Measurements from ENCODE around the gene TFE3.

Gene TFE3

DNA sequence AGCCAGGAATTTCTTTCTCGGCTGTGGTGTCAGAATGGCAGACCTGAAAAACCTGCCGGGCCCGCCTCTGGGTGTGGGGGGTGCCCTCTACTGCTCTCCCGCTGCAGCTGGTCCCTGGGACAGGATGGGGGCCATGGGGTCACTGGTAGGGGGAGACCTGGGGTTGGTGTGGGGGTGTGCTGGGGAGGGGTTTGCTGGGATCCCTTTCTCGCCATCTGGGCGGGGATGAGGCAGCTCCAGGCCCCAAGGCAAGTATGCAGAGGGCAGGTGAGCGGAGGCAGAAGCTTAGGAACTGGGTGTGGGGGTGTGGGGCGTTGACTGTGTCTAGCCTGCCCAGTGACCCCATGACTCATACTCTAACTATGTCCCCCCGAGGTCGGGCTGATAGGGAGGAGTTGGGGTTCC lies 16.5 kb upstream of the TFE3 start:
- peaks cover 6% of the 10 kb centered on the region for H3K36me3 ChIP-seq (ENCODE audit: control insufficient read depth, insufficient read depth, low read length)
- H3K4me1 ChIP-seq (ENCODE audit: control insufficient read depth, insufficient read depth, low read length, poor library complexity, severe bottlenecking) = no peaks in the 10 kb centered on the region
- no peak overlapping the region for H3K27ac ChIP-seq (ENCODE audit: low read depth, low read length, severe bottlenecking)
- H3K4me3 ChIP-seq (ENCODE audit: extremely low read depth, insufficient read depth, low read length, poor library complexity, severe bottlenecking) = no peak overlapping the region
- 100% methylated on average over 1 of the region's 10 CpGs; no CpG with 5 or more reads in 1 of the 2 experiments for WGBS, 2 experiments (ENCODE audit: insufficient coverage in 2 of 2)
- no peaks in the 10 kb centered on the region for H3K9me3 ChIP-seq (ENCODE audit: control insufficient read depth, low read length)

DNA sequence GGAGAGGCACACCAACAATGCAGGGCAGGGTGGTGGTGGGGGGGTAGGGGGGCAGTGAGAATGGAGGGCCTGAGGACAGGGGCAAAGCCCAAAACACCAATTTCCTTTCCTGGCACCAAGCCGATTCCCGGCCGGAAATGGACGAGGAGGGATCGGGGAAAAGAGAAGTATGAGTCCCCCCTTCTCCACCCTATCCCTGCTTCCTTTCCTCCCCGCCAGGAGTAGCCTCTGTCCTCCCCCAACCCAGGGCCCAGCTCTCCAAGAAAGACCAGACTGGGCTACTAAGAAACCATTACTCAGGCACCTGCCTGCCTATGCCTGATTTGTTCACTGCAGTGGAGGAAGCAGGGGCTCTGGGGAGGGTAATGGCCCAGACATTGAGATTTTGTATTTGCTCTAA lies 16.0 kb upstream of the TFE3 start:
- Histone ChIP-seq H3K27ac (ENCODE audit: low read depth, low read length, severe bottlenecking) (no peak overlapping the region), H3K36me3 (ENCODE audit: control insufficient read depth, insufficient read depth, low read length) (peaks cover 6% of the 10 kb centered on the region), H3K9me3 (ENCODE audit: control insufficient read depth, low read length) (no peaks in the 10 kb centered on the region), H3K4me3 (ENCODE audit: extremely low read depth, insufficient read depth, low read length, poor library complexity, severe bottlenecking) (no peak overlapping the region), H3K4me1 (ENCODE audit: control insufficient read depth, insufficient read depth, low read length, poor library complexity, severe bottlenecking) (no peaks in the 10 kb centered on the region)
- no CpG with 5 or more reads among the region's 6 CpGs for WGBS, 2 experiments (ENCODE audit: insufficient coverage in 2 of 2)

DNA sequence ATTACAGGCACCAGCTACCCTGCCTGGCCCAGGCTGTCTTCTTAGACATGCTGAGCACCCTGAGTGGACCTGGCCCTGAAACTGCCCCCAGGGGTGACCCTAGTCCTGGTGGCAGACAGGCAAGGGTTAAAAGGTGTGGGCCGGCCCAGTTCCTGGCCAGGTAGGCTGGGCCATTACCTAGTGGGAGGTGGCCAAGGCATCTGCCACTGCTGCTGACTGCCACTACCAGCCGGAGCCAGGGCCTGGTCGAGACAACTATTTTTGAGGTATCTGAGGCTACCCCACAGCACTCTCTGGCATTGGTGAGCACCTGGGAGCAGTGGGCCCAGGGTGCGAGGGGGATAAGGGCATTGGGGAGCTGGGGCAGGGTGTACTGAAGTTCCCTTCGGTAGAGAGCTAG lies 15.6 kb upstream of the TFE3 start, which contains the start of gene CCDC120:
Gene CCDC120 (plus strand): TSS at position 206 of the 400 bp plus-strand sequence. CDS start 3,043 bp downstream, outside the sequence.
- no peaks in the 10 kb centered on the region for H3K4me1 ChIP-seq (ENCODE audit: control insufficient read depth, insufficient read depth, low read length, poor library complexity, severe bottlenecking)
- no peak within 1 kb of the TSS for H3K4me3 ChIP-seq (ENCODE audit: extremely low read depth, insufficient read depth, low read length, poor library complexity, severe bottlenecking)
- H3K27ac ChIP-seq (ENCODE audit: low read depth, low read length, severe bottlenecking) = no peak within 1 kb of the TSS
- 30% methylated on average over 2 of the region's 5 CpGs; no CpG with 5 or more reads in 1 of the 2 experiments for WGBS, 2 experiments (ENCODE audit: insufficient coverage in 2 of 2)
- peaks cover 6% of the 10 kb centered on the region for H3K36me3 ChIP-seq (ENCODE audit: control insufficient read depth, insufficient read depth, low read length)
- no peaks in the 10 kb centered on the region for H3K9me3 ChIP-seq (ENCODE audit: control insufficient read depth, low read length)

DNA sequence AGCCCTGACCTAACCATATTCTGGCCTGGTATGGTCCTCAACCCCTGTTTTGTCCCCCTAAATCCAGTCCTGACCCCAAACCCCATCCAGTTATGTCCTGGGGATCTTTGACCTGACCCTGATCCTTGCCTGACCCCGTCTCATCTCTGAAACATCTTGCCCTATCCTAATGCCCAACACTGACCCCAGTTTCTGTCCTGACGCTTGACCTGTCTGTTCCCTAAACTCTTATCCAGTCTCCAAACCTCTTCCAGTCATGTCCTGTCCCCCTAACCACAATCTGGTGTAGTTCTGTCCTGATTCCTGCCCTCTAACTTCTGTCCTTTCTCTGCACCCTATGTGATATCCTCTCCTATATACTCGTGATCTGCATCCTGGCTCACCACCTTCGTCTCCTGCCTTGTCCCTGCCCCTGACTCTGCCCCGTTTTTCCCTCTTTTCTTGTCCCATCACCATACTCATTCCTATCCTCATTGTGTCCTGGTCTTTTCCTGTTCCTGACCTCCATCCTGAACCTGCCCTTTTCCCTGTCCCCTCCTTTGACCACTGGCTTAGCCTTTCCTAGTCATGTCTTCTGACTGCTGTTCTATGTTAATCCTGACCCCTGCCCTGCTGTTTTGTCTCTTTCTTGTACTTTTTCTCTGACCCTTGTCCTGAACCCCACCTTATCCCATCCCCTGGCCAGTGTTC lies 11.1 kb upstream of the TFE3 start:
- no peaks in the 10 kb centered on the region for H3K9me3 ChIP-seq (ENCODE audit: control insufficient read depth, low read length)
- H3K27ac ChIP-seq (ENCODE audit: low read depth, low read length, severe bottlenecking) = no peak overlapping the region
- no peaks in the 10 kb centered on the region for H3K4me1 ChIP-seq (ENCODE audit: control insufficient read depth, insufficient read depth, low read length, poor library complexity, severe bottlenecking)
- peak overlapping the region; percentile 49 for H3K4me3 ChIP-seq (ENCODE audit: extremely low read depth, insufficient read depth, low read length, poor library complexity, severe bottlenecking)
- H3K36me3 ChIP-seq (ENCODE audit: control insufficient read depth, insufficient read depth, low read length) = no peaks in the 10 kb centered on the region
- 87 to 93% methylated on average over 4 of the region's 5 CpGs for WGBS, 2 experiments (ENCODE audit: insufficient coverage in 2 of 2)

DNA sequence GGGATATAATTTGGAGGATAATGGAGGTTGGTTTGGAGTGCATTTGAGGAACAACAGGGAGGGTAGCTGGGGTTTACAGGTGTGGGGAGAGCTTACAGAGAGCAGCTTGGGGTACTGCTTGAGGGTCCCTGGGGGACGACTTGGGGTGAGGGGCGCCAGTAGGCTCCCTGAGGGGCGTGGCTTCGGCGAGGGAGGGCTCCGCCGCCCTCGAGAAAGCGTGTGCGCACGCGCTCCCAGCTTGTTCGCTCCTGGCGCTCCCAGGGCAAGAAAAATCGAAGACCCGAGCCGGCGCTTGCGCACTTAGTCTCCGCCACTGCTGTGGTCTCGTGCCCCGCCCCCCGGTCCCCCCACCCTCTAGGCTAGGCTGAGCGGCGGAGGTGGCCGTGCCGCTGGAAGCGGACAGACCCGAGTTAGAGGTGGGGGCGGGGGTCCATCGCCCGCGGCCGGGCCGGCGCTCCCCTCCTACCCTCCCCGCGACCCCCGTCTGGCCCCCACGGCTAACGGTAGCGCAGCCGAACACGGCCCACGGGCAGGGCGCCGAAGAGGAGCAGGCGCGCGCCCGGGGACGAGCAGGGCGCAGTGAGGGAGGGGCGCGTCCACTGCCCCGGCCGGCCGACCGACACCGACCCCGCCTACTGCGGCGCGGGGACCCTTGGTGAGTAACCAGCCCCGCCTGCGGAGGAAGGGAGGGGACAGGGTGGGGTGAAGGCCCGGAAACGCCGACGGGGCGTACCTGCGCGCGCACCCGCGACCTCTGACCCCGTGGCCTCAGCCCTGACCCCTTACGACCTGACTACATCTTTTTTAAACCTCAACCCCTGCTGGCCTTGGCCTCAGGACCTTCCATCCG lies 10.3 kb upstream of the TFE3 start:
- Histone ChIP-seq H3K27ac (ENCODE audit: low read depth, low read length, severe bottlenecking) (peak overlapping the region; percentile 73), H3K4me3 (ENCODE audit: extremely low read depth, insufficient read depth, low read length, poor library complexity, severe bottlenecking) (peak overlapping the region; percentile 49)
- 3 to 25% methylated on average over 2 to 18 of the region's 79 CpGs for WGBS, 2 experiments (ENCODE audit: insufficient coverage in 2 of 2)

DNA sequence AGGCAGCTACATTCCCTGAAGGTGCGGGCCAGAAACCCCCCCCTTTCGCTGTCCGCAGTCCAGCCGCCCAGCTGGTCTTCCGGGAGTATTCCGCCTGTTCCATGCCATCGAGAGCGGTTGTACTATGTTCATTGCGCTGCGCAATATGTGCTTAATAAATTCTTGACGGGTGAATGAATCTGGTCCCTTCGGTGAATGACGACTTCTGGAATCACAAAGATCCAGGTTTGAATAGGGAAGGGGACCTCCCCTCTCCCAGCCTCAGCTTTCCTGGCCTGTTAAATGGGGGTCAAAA lies 777 bp upstream of the TFE3 start:
- H3K27ac ChIP-seq (ENCODE audit: low read depth, low read length, severe bottlenecking) = peak overlapping the region; percentile 49
- peaks cover 4% of the 10 kb centered on the region for H3K36me3 ChIP-seq (ENCODE audit: control insufficient read depth, insufficient read depth, low read length)
- no peak overlapping the region for H3K4me3 ChIP-seq (ENCODE audit: extremely low read depth, insufficient read depth, low read length, poor library complexity, severe bottlenecking)
- WGBS, 2 experiments (ENCODE audit: insufficient coverage in 2 of 2) = 54% methylated on average over 6 of the region's 13 CpGs; no CpG with 5 or more reads in 1 of the 2 experiments
- no peaks in the 10 kb centered on the region for H3K9me3 ChIP-seq (ENCODE audit: control insufficient read depth, low read length)
- peaks cover 10% of the 10 kb centered on the region for H3K4me1 ChIP-seq (ENCODE audit: control insufficient read depth, insufficient read depth, low read length, poor library complexity, severe bottlenecking)

More for the DNA sequence above, 10.3 kb upstream of the TFE3 start:
- Histone ChIP-seq H3K9me3 (ENCODE audit: control insufficient read depth, low read length) (no peaks in the 10 kb centered on the region), H3K4me1 (ENCODE audit: control insufficient read depth, insufficient read depth, low read length, poor library complexity, severe bottlenecking) (no peaks in the 10 kb centered on the region), H3K36me3 (ENCODE audit: control insufficient read depth, insufficient read depth, low read length) (no peaks in the 10 kb centered on the region)

DNA sequence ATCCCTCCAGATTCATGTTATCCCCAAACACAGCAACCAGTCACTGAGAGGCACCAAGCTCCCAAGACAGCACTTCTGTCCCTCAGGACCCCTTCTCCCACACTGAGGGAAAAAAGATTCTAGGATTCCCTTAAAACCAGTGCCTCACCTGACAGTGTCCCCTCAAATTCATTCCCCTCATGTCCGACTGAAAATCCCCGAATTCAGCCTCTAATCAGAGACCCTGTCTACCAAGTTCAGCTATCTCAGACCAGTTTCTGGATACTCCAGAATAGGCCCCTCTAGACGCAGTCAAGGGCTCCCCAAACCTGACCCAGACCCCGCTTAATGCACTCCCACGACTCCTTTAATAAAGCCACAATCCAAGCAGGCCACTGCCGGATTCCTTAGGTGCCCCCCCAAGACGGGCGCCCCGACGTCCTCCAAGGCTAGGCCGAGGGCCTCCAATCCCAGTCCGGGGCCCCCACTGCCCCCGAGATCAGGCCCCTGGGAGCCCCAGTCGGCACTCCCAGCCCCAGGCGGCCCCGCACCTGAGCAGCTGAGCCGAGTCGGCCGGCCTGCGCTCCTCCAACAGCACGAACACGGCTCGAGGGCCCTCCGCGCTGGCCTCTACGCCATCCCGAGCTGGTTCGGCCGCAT lies 457 bp downstream of the TFE3 start:
- 0 to 3% methylated on average over 6 to 7 of the region's 29 CpGs for WGBS, 2 experiments (ENCODE audit: insufficient coverage in 2 of 2)
- H3K9me3 ChIP-seq (ENCODE audit: control insufficient read depth, low read length) = no peaks in the 10 kb centered on the region
- peak overlapping the region; percentile 76 for H3K27ac ChIP-seq (ENCODE audit: low read depth, low read length, severe bottlenecking)

DNA sequence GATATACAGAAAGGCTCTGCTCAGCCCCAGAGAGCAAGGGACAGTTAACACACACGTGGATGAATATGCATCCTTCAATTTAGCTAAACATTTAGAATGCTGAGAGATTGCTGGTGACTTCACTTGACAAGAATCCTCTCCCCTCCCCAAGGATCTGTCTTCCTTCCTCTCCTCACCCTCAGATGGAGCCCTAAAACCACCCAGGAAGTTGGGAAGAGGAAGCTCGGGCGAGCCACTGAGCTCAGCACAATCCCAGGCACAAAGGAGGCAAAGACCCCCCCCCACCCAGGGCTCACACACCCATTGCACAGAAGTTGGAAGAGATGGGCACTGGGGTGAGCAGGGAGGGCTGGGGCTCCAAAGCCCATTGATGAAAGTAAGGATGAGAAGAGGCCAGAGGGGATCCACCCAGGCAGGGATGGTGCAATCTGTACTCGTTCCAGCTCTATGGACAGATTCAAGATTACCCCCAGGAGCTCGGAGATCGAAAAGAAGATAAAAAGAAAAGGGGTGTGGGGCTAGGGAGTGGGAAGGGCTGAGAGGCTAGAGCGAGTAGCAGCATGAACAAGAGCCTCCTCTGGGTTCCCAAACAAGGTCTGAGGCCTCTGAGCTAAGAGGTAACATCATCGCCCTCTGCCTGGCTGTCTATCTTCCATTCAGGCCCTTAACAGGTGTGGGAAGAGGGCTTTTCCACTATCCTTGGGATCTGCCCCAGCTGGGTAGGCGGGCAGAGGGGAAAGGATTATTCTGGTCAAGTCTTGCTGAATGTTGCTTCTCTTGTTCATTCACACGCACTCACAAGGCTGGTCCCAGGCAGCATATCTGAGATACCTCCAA lies 1.2 kb downstream of the TFE3 start:
- peaks cover 10% of the 10 kb centered on the region for H3K4me1 ChIP-seq (ENCODE audit: control insufficient read depth, insufficient read depth, low read length, poor library complexity, severe bottlenecking)
- H3K9me3 ChIP-seq (ENCODE audit: control insufficient read depth, low read length) = no peaks in the 10 kb centered on the region
- peak overlapping the region; percentile 71 for H3K4me3 ChIP-seq (ENCODE audit: extremely low read depth, insufficient read depth, low read length, poor library complexity, severe bottlenecking)
- peak overlapping the region; percentile 76 for H3K27ac ChIP-seq (ENCODE audit: low read depth, low read length, severe bottlenecking)
- H3K36me3 ChIP-seq (ENCODE audit: control insufficient read depth, insufficient read depth, low read length) = peaks cover 22% of the 10 kb centered on the region
- 0% methylated on average over 1 of the region's 10 CpGs for WGBS, 2 experiments (ENCODE audit: insufficient coverage in 2 of 2)

More for the DNA sequence above, 457 bp downstream of the TFE3 start:
- Histone ChIP-seq H3K4me1 (ENCODE audit: control insufficient read depth, insufficient read depth, low read length, poor library complexity, severe bottlenecking) (peaks cover 10% of the 10 kb centered on the region), H3K4me3 (ENCODE audit: extremely low read depth, insufficient read depth, low read length, poor library complexity, severe bottlenecking) (peak overlapping the region; percentile 71), H3K36me3 (ENCODE audit: control insufficient read depth, insufficient read depth, low read length) (peaks cover 16% of the 10 kb centered on the region)

DNA sequence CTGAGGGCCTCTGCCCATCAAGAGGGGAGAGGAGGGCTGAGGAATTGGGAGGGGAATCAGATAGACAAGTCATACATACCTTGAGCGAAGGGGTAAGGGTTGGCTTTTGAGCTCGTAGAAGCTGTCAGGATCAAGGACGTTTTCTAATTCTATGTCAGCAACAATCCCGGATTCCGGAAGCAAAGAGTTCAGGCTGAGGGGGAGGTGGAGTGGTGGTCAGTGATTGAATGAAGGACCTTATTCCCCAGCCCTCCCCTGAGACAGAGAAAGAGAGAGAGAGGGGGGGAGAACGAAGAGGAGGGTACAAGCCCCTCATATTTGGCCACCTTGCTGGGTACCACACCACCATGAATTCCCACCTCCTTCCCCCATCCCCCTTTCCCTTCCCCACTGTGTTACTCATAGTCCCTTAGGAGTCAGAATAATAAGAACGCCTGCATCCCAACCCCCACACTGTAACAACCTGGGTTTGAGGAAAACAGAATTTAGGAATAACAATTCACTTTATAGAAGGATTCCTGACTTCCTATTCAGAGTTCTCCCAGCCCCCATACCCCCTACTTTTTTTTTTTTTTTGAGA lies 2.7 kb downstream of the TFE3 start:
- peak overlapping the region; percentile 71 for H3K4me3 ChIP-seq (ENCODE audit: extremely low read depth, insufficient read depth, low read length, poor library complexity, severe bottlenecking)
- 0 to 13% methylated on average over 2 to 3 of the region's 7 CpGs for WGBS, 2 experiments (ENCODE audit: insufficient coverage in 2 of 2)
- H3K4me1 ChIP-seq (ENCODE audit: control insufficient read depth, insufficient read depth, low read length, poor library complexity, severe bottlenecking) = peaks cover 10% of the 10 kb centered on the region
- H3K36me3 ChIP-seq (ENCODE audit: control insufficient read depth, insufficient read depth, low read length) = peaks cover 30% of the 10 kb centered on the region
- H3K9me3 ChIP-seq (ENCODE audit: control insufficient read depth, low read length) = no peaks in the 10 kb centered on the region
- H3K27ac ChIP-seq (ENCODE audit: low read depth, low read length, severe bottlenecking) = peak overlapping the region; percentile 85

All from mesodermal cell (in vitro differentiated cells).